Measurements from ENCODE around the gene IPO4.

Gene IPO4

GRCh38 chr14:24198814-24199524 lies 10.4 kb upstream of the IPO4 start:
- DNase-seq (ENCODE audit: low read depth, low spot score): no peak
- Histone ChIP-seq H3K9me3 (ENCODE audit: low read depth, low read length) (no peaks in the 10 kb centered on the region), H3K4me3 (no peak overlapping the region), H3K27ac (no peak overlapping the region), H3K9ac (ENCODE audit: insufficient read length) (no peak overlapping the region), H3K36me3 (ENCODE audit: insufficient read depth, low read length) (peaks cover 14% of the 10 kb centered on the region)
- TF ChIP-seq EZH2 (IDR thresholded peaks at IDR 0.05) (no peak), POLR2AphosphoS5 (IDR thresholded peaks at IDR 0.05; ENCODE audit: borderline replicate concordance, low read depth, low read length) (no peak), FOXP2 (optimal IDR thresholded peaks at IDR 0.05; ENCODE audit: control extremely low read depth, extremely low read length, insufficient read depth) (no peak)

GRCh38 chr14:24197056-24197450 lies 8.4 kb upstream of the IPO4 start:
- no peak overlapping the region for H3K9ac ChIP-seq (ENCODE audit: insufficient read length)
- no peak overlapping the region for H3K27ac ChIP-seq

GRCh38 chr14:24196071-24197055 lies 7.7 kb upstream of the IPO4 start:
- Histone ChIP-seq H3K4me3 (peak overlapping the region; percentile 96), H3K36me3 (ENCODE audit: insufficient read depth, low read length) (peaks cover 17% of the 10 kb centered on the region), H3K27ac (peak overlapping the region; percentile 96), H3K9me3 (ENCODE audit: low read depth, low read length) (no peaks in the 10 kb centered on the region), H3K9ac (ENCODE audit: insufficient read length) (peak overlapping the region; percentile 93)
- TF ChIP-seq EZH2 (IDR thresholded peaks at IDR 0.05) (no peak), POLR2AphosphoS5 (IDR thresholded peaks at IDR 0.05; ENCODE audit: borderline replicate concordance, low read depth, low read length) (no peak), FOXP2 (optimal IDR thresholded peaks at IDR 0.05; ENCODE audit: control extremely low read depth, extremely low read length, insufficient read depth) (no peak)
- DNase-seq (ENCODE audit: low read depth, low spot score): no peak

More at GRCh38 chr14:24197056-24197450, 8.4 kb upstream of the IPO4 start:
- DNase-seq (ENCODE audit: low read depth, low spot score): no peak
- peaks cover 17% of the 10 kb centered on the region for H3K36me3 ChIP-seq (ENCODE audit: insufficient read depth, low read length)
- TF ChIP-seq FOXP2 (optimal IDR thresholded peaks at IDR 0.05; ENCODE audit: control extremely low read depth, extremely low read length, insufficient read depth): no peak
- no peak for TF ChIP-seq POLR2AphosphoS5 (IDR thresholded peaks at IDR 0.05; ENCODE audit: borderline replicate concordance, low read depth, low read length)
- TF ChIP-seq EZH2 (IDR thresholded peaks at IDR 0.05): no peak
- H3K9me3 ChIP-seq (ENCODE audit: low read depth, low read length): no peaks in the 10 kb centered on the region
- H3K4me3 ChIP-seq: no peak overlapping the region

GRCh38 chr14:24195186-24196070 lies 6.8 kb upstream of the IPO4 start, which contains the start of gene TM9SF1:
Gene TM9SF1 (minus strand): TSS chr14:24195441. CDS start chr14:24195019, 422 bp downstream.
- TF ChIP-seq FOXP2 (optimal IDR thresholded peaks at IDR 0.05; ENCODE audit: control extremely low read depth, extremely low read length, insufficient read depth) (no peak), POLR2AphosphoS5 (IDR thresholded peaks at IDR 0.05; ENCODE audit: borderline replicate concordance, low read depth, low read length) (peak; percentile 78)
- peak within 1 kb of the TSS; percentile 93 for H3K9ac ChIP-seq (ENCODE audit: insufficient read length)

GRCh38 chr14:24194873-24195185 lies 6.2 kb upstream of the IPO4 start:
- peak overlapping the region; percentile 96 for H3K4me3 ChIP-seq
- peaks cover 16% of the 10 kb centered on the region for H3K36me3 ChIP-seq (ENCODE audit: insufficient read depth, low read length)
- H3K27ac ChIP-seq: peak overlapping the region; percentile 96; the same call in 1 of the 2 replicates
- DNase-seq (ENCODE audit: low read depth, low spot score): no peak
- peak overlapping the region; percentile 93 for H3K9ac ChIP-seq (ENCODE audit: insufficient read length)
- H3K9me3 ChIP-seq (ENCODE audit: low read depth, low read length): no peaks in the 10 kb centered on the region
- TF ChIP-seq EZH2 (IDR thresholded peaks at IDR 0.05) (no peak), FOXP2 (optimal IDR thresholded peaks at IDR 0.05; ENCODE audit: control extremely low read depth, extremely low read length, insufficient read depth) (no peak), POLR2AphosphoS5 (IDR thresholded peaks at IDR 0.05; ENCODE audit: borderline replicate concordance, low read depth, low read length) (no peak)

More at GRCh38 chr14:24195186-24196070, 6.8 kb upstream of the IPO4 start, which contains the start of gene TM9SF1:
- Histone ChIP-seq H3K27ac (peak within 1 kb of the TSS; percentile 96), H3K9me3 (ENCODE audit: low read depth, low read length) (no peaks in the 10 kb centered on the region), H3K36me3 (ENCODE audit: insufficient read depth, low read length) (peaks cover 16% of the 10 kb centered on the region), H3K4me3 (peak within 1 kb of the TSS; percentile 96)
- DNase-seq (ENCODE audit: low read depth, low spot score): no peak

GRCh38 chr14:24194186-24194872 lies 5.7 kb upstream of the IPO4 start:
- no peak for DNase-seq (ENCODE audit: low read depth, low spot score)
- Histone ChIP-seq H3K36me3 (ENCODE audit: insufficient read depth, low read length) (peaks cover 16% of the 10 kb centered on the region), H3K4me3 (peak overlapping the region; percentile 96), H3K27ac (0 out of 2 replicates have a peak overlapping the region, but pooled peaks have one; percentile 96), H3K9ac (ENCODE audit: insufficient read length) (peak overlapping the region; percentile 93), H3K9me3 (ENCODE audit: low read depth, low read length) (no peaks in the 10 kb centered on the region)
- TF ChIP-seq EZH2 (IDR thresholded peaks at IDR 0.05) (no peak), POLR2AphosphoS5 (IDR thresholded peaks at IDR 0.05; ENCODE audit: borderline replicate concordance, low read depth, low read length) (no peak), FOXP2 (optimal IDR thresholded peaks at IDR 0.05; ENCODE audit: control extremely low read depth, extremely low read length, insufficient read depth) (no peak)

GRCh38 chr14:24192933-24193332 lies 4.3 kb upstream of the IPO4 start:
- no peak for DNase-seq (ENCODE audit: low read depth, low spot score)
- H3K9ac ChIP-seq (ENCODE audit: insufficient read length): no peak overlapping the region
- no peak for TF ChIP-seq EZH2 (IDR thresholded peaks at IDR 0.05)
- no peak for TF ChIP-seq FOXP2 (optimal IDR thresholded peaks at IDR 0.05; ENCODE audit: control extremely low read depth, extremely low read length, insufficient read depth)
- no peak for TF ChIP-seq POLR2AphosphoS5 (IDR thresholded peaks at IDR 0.05; ENCODE audit: borderline replicate concordance, low read depth, low read length)
- H3K36me3 ChIP-seq (ENCODE audit: insufficient read depth, low read length): peaks cover 16% of the 10 kb centered on the region
- no peak overlapping the region for H3K4me3 ChIP-seq
- H3K9me3 ChIP-seq (ENCODE audit: low read depth, low read length): no peaks in the 10 kb centered on the region
- H3K27ac ChIP-seq: no peak overlapping the region
